Smooth muscle cell (in vitro differentiated cells): Measurements from ENCODE around the gene SMARCA1. TPM values are rescaled to one million over a fixed set of nuclear protein-coding genes. Genes with fewer than 3 reads are reported as not detected.
"Not testable (repeated sequence)": the region's sequence is repeated elsewhere in the genome, so short reads cannot be mapped to it uniquely, and the experiment has no call there.

ENCODE experiments used
- DNase-seq: peaks from one replicate; lab custom pipeline; 2025; ENCODE audit not compliant: unreplicated experiment; lab: John Stamatoyannopoulos, UW
- H2AFZ ChIP-seq: fragments of 200-600 bp; sonication (generic); 2 replicates; pipeline ENCODE4 v1.6.0; 2016; ENCODE audit warnings: antibody characterized with exemption, low read depth, mild to moderate bottlenecking
- H3F3A ChIP-seq: fragments of 200-600 bp; sonication (generic); 2 replicates; pipeline ENCODE4 v1.6.0; 2017; ENCODE audit warnings: antibody characterized with exemption, low read depth
- H3K27ac ChIP-seq: fragments of 200-600 bp; sonication (generic); 2 replicates; pipeline ENCODE4 v1.5.1; 2016; ENCODE audit warnings: low read depth, mild to moderate bottlenecking
- H3K27me3 ChIP-seq: fragments of 200-600 bp; sonication (generic); 2 replicates; pipeline ENCODE4 v1.6.1; 2016; ENCODE audit warnings: low read depth, mild to moderate bottlenecking
- H3K36me3 ChIP-seq: fragments of 200-600 bp; sonication (generic); 2 replicates; pipeline ENCODE4 v1.5.1; 2016; ENCODE audit warnings: low read depth
- H3K4me1 ChIP-seq: fragments of 200-600 bp; sonication (generic); 2 replicates; pipeline ENCODE4 v1.5.1; 2016; ENCODE audit warnings: low read depth
- H3K4me2 ChIP-seq: fragments of 200-600 bp; sonication (generic); 2 replicates; pipeline ENCODE4 v1.6.0; 2016; ENCODE audit warnings: mild to moderate bottlenecking
- H3K4me3 ChIP-seq: fragments of 200-600 bp; sonication (generic); 2 replicates; pipeline ENCODE4 v1.5.1; 2016; ENCODE audit warnings: mild to moderate bottlenecking
- H3K79me2 ChIP-seq: fragments of 200-600 bp; sonication (generic); 2 replicates; pipeline ENCODE4 v1.6.0; 2016; ENCODE audit warnings: low read depth, mild to moderate bottlenecking
- H3K9ac ChIP-seq: fragments of 200-600 bp; sonication (generic); 2 replicates; pipeline ENCODE4 v1.6.0; 2016; ENCODE audit warnings: low read depth
- H3K9me3 ChIP-seq: fragments of 200-600 bp; sonication (generic); replicated peaks from 2 replicates; pipeline ENCODE4 v1.5.1; 2016; ENCODE audit warnings: low read depth
- H4K20me1 ChIP-seq: fragments of 200-600 bp; sonication (generic); 2 replicates; pipeline ENCODE4 v1.6.0; 2016; ENCODE audit warnings: low read depth
- CTCF ChIP-seq: fragments of 200-600 bp; sonication (generic); IDR thresholded peaks from 2 replicates; pipeline ENCODE4 v1.5.1; 2017; ENCODE audit warnings: borderline replicate concordance, mild to moderate bottlenecking, antibody characterized with exemption; ENCODE audit not compliant: insufficient read depth, poor library complexity, severe bottlenecking
- WGBS: methylation state at CpG from one replicate; pipeline ENCODE4 v1.1.7; 2016; ENCODE audit warnings: low lambda C conversion rate; 5-methylcytosine and 5-hydroxymethylcytosine counted together
- polyA plus RNA-seq: library from polyadenylated mRNA; unstranded; fragments of >200 nt; fragmentation: Nextera tagmentation; extraction: Ambion mirVana; gene quantifications from 2 replicates; pipeline ENCODE4 v1.2.1, GENCODE V29; 2016
- total RNA-seq: library from RNA; depleted of rRNA; stranded (reverse); fragments of >200 nt; gene quantifications from 2 replicates; pipeline ENCODE4 v1.2.3, GENCODE V29; 2014

SMARCA1 gene
- total and polyA plus RNA-seq, 2 experiments from 2014 or later: 60.9 to 91.5 TPM

DNA sequence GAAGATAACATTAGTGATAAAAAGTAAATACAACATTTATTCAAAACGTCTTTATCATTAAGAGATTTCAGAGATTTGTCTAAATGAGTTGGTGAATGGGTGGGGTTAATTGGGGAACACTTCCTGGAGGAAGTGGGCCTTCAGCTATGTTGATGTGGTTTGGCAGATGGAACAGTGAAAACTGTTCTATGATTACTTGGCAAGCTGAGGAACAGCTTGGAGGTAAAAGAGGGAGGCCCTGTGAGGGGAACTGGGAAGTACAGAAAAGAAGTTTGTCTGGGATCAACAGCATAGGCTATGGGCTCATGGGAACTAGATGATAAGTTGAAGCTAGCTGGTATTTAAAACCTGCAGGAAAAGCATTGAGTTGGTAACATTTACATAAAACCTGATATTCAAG is 42.8 kb upstream of the SMARCA1 start:
- Histone ChIP-seq H3K36me3 (peaks cover 15% of the 10 kb centered on the region), H3K79me2 (no peaks in the 10 kb centered on the region), H3K9ac (no peak overlapping the region), H3K4me2 (no peak overlapping the region), H3K27me3 (no peaks in the 10 kb centered on the region), H2AFZ (no peak overlapping the region), H3F3A (no peaks in the 10 kb centered on the region), H3K4me1 (no peaks in the 10 kb centered on the region), H4K20me1 (no peaks in the 10 kb centered on the region), H3K4me3 (no peak overlapping the region), H3K27ac (no peak overlapping the region), H3K9me3 (no peaks in the 10 kb centered on the region)
- no peak for DNase-seq
- WGBS: 40% methylated on average over 1 of the region's 1 CpG
- TF ChIP-seq CTCF: no peak

DNA sequence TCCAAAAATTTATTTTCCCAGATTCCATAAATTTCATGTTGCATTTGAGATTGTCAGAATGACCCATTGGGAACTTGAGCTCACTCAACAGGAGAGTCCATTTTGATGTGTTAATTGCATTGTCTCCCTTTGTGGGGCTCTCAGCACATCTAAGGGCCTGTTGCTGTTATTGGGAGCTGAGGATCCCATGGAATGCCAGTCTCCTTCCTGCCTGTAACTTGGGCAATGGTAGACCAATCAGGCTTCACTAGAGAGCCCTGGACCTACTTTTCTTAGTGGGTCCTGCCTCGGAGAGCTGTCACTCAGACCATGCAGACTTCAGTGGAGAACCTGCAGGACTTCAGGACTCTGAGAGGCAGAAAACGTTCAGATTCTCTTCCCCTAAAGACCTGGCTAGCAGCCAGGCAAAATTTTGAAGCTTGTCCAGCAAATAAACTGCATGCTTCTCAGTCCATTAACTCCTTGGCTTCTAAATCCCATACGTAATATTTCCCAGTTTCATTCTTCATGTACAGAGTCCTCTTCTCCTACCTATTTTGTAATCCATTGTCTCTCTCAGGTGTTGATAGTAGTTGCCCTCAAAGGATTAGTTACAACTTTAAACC is 41.9 kb upstream of the SMARCA1 start:
- H3K4me3 ChIP-seq: no peak overlapping the region
- H2AFZ ChIP-seq: no peak overlapping the region
- no peaks in the 10 kb centered on the region for H3F3A ChIP-seq
- H3K27ac ChIP-seq: no peak overlapping the region
- H3K4me2 ChIP-seq: no peak overlapping the region
- H4K20me1 ChIP-seq: no peaks in the 10 kb centered on the region
- no peaks in the 10 kb centered on the region for H3K79me2 ChIP-seq
- TF ChIP-seq CTCF: no peak
- H3K36me3 ChIP-seq: peaks cover 13% of the 10 kb centered on the region
- H3K27me3 ChIP-seq: no peaks in the 10 kb centered on the region
- no peaks in the 10 kb centered on the region for H3K9me3 ChIP-seq
- DNase-seq: no peak
- H3K9ac ChIP-seq: no peak overlapping the region
- WGBS: 74% methylated on average over 3 of the region's 3 CpGs
- H3K4me1 ChIP-seq: no peaks in the 10 kb centered on the region

- DNase-seq, H3K27me3 ChIP-seq, H3K79me2 ChIP-seq, H3K4me1 ChIP-seq, H3K9ac ChIP-seq, H2AFZ ChIP-seq, H3K4me2 ChIP-seq, H3F3A ChIP-seq, H3K4me3 ChIP-seq, H3K27ac ChIP-seq, H4K20me1 ChIP-seq, H3K9me3 ChIP-seq: not testable (repeated sequence)
- peaks cover 10% of the 10 kb centered on the region for H3K36me3 ChIP-seq
- 93% methylated on average over 5 of the region's 5 CpGs for WGBS
Measured at GRCh38 chrX:129564345-129564744, 41.1 kb upstream of the SMARCA1 start.

DNA sequence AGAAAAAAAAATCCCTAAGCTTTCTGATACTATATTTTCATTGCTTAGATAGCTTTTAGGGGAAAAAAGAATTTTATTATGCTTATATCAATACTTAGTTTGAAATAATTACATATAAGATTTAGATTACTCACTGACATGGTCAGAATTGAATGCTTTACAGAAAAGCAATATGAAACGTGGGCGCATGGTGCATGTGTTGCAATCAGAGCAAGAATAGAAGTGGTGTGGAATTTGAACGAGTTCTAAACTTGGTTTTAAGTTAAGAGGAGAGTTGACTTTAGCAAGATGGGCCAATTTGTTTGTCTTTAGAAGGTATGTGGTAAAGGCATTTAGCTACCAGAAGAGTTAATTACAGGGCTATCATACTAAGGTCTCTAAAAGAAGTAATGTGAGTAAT is 38.2 kb upstream of the SMARCA1 start:
- no peak overlapping the region for H3K27ac ChIP-seq
- no peak overlapping the region for H3K9ac ChIP-seq
- H3K4me3 ChIP-seq: no peak overlapping the region
- DNase-seq: no peak
- H3K4me1 ChIP-seq: no peaks in the 10 kb centered on the region
- no peaks in the 10 kb centered on the region for H4K20me1 ChIP-seq
- no peaks in the 10 kb centered on the region for H3K27me3 ChIP-seq
- no peak overlapping the region for H3K4me2 ChIP-seq
- TF ChIP-seq CTCF: no peak
- H3F3A ChIP-seq: no peaks in the 10 kb centered on the region
- no peaks in the 10 kb centered on the region for H3K9me3 ChIP-seq
- WGBS: 81% methylated on average over 3 of the region's 3 CpGs
- peaks cover 16% of the 10 kb centered on the region for H3K36me3 ChIP-seq
- no peak overlapping the region for H2AFZ ChIP-seq
- H3K79me2 ChIP-seq: no peaks in the 10 kb centered on the region
